HG03064 (cell line): Measurements from ENCODE around the gene REPS1.
"Not testable (repeated sequence)": the region's sequence is repeated elsewhere in the genome, so short reads cannot be mapped to it uniquely, and the experiment has no call there.

Experiments used
- ATAC-seq: cut with Tn5 transposase; IDR thresholded peaks from one replicate; pipeline ENCODE4 v1.9.1; 2021; ENCODE audit warnings: low read depth; ENCODE audit not compliant: unreplicated experiment

Gene REPS1

GRCh38 chr6:139006477-139006876 lies 18.4 kb upstream of the REPS1 start:
- ATAC-seq: no peak

DNA sequence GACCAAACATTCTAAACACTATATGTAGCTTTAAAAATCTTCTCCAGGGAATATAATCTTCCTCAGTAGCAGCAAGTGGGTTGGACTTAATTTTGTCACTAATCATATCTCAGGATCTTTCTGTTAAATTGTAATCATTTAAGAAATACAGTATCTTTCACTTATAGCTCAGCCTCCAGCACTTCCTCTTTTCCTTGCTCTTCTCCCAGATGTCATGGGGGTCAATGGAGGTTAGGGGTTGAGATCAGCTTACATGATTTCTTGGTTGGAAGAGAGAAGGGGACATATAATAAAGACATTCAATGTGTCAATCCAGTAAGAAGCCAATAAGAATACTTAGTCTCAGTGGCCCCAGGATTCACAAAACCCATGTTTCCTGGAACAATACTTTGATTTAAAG lies 15.7 kb upstream of the REPS1 start:
- no peak for ATAC-seq

DNA sequence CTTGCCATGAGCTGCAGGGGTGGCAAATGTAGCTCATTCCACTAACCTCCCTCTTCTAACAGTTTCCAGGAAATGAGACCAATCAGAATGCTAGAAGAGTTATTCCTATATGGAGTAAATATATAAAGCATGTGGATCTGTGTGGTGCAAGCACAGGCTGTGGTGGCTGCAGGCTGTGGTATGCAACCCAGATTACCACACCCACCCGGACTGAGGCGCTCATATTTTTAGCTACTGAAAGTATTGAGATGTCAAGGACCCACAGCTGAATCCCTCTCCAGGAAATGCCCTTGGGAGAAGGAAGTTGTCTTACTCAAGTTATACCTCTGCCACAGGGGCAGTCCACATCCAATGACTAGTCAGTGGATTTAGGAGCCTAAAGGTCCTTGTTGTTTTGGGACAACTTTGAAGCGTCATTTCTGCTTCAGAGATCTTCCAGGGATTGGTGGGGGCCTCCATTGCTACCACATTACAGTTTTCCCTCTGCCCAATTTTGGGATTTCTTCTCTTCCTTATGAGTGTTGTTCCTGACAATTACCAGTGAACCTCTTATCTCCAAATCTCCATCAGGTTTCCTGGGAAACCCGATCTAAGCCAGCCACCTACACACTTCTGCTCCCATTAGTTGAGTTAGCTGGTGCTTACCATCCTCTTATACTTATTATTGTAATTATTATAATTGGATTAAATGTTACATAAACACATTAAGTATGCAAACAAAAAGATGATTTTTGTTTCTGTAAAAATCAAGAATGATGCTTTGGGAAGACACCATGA lies 12.1 kb upstream of the REPS1 start:
- no peak for ATAC-seq

GRCh38 chr6:138997136-138997535 lies 9.1 kb upstream of the REPS1 start:
- ATAC-seq: no peak

- no peak for ATAC-seq
Measured at GRCh38 chr6:138996524-138996923, 8.5 kb upstream of the REPS1 start.

DNA sequence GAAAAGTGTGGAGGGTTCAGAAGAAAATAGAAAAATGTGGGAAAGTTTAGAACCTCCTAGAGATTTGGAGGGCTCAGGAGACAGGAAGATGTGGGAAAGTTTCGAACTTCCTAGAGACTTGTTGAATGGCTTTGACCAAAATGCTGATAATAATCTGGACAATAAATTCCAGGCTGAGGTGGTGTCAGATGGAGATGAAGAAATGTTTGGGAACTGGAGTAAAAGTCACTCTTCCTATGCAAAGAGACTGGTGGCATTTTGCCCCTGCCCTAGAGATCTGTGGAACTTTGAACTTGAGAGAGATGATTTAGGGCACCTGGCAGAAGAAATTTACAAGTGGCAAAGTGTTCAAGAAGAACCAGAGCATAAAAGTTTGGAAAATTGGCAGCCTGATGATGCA lies 5.4 kb upstream of the REPS1 start:
- ATAC-seq: not testable (repeated sequence)

DNA sequence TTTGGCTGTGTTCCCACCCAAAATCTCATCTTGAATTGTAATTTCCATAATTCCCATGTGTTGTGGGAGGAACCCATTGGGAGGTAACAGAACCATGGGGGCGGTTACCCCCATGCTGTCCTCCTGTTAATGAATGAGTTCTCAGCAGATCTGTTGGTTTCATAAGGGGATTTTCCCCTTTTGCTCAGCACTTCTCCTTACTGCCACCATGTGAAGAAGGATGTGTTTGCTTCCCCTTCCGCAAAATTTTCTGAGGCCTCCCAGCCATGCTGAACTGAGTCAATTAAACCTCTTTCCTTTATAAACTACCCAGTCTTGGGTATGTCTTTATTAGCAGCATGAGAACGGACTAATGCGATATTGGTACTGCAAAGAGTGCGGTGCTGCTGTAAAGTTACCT lies 4.9 kb upstream of the REPS1 start:
- not testable (repeated sequence) for ATAC-seq

DNA sequence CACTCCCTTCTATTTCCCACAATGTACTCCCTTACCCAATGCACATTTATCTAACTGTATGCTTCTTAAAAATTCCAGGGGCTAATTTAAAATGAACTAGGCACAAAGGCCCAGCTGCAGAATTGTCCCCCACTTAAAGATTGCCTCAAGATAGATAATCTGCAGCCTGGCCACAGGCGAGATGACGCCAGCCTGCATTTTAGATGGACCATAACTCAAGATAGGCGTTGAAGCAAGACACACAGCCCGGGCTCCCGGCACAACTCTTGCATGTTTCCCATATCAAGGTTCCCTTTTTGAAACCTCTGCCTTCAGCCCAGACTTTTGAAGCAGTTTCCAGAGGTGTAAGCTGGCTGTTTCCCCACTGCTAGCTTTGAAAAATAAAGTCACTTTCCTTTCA lies 3.2 kb upstream of the REPS1 start:
- ATAC-seq: no peak

- ATAC-seq: no peak
Measured at GRCh38 chr6:138989098-138989983, 1.3 kb upstream of the REPS1 start.

- ATAC-seq: peak; percentile 8
Measured at GRCh38 chr6:138988469-138988834, 399 bp upstream of the REPS1 start.

GRCh38 chr6:138987080-138987642 lies 892 bp downstream of the REPS1 start:
- ATAC-seq: peak; percentile 2

- no peak for ATAC-seq
Measured at GRCh38 chr6:138986578-138986977, 1.5 kb downstream of the REPS1 start.

DNA sequence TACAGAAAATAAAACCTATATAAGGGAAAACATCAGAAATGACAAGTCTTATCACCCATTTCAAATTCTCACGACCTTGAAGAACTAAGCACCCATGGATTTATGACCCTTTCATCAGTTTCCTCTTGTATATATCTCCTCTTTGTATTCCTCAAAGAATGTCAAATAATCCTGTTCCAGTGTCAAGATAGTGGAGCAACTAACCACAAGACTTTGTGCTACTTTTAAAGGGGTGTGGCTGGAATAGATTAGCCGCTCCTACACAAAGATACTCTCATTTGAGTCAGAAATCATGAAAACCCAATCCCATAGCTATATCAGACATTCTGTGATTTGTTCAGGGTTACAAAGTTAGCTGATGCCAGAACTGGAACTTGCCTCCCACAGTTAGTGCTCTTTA lies 6.6 kb downstream of the REPS1 start:
- ATAC-seq: no peak

- no peak for ATAC-seq
Measured at GRCh38 chr6:138979813-138980668, 8.0 kb downstream of the REPS1 start.

- ATAC-seq: no peak
Measured at GRCh38 chr6:138979365-138979764, 8.7 kb downstream of the REPS1 start.

DNA sequence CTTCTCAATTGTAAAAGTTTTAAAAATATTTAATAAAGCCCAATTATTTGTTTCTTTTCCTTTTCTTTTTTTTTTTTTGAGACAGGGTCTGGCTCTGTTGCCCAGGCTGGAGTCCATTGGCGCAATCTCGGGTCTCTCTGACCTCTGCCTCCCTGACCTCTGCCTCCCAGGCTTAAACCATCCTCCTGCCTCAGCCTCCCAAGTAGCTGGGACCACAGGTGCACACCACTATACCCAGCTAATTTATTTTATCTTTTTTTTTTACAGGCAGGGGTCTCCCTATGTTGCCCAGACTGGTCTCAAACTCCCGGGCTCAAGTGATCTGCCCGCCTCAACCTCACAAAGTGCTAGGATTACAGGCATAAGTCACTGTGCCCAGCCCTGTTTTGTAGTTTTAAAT lies 9.8 kb downstream of the REPS1 start:
- ATAC-seq: no peak

- ATAC-seq: no peak
Measured at GRCh38 chr6:138977646-138978167, 10.3 kb downstream of the REPS1 start.

DNA sequence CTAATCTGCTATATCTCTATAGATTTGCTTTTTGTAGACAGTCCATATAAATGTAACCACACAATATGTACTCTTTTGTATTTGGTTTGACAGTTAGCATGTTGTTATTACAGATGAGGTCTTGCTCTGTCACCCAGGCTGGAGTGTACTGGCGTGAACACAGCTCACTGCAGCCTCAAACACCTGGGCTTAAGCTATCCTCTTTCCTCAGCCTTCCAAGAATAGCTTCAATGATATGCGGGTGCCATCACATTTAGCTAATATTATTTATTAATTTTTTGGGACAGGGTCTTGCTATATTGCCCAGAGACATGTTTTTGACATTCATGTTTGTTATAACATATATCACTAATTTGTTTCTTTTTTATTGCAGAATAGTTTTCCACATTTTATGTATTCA lies 10.8 kb downstream of the REPS1 start:
- no peak for ATAC-seq

- no peak for ATAC-seq
Measured at GRCh38 chr6:138975815-138976214, 12.2 kb downstream of the REPS1 start.

GRCh38 chr6:138973466-138974153 lies 14.4 kb downstream of the REPS1 start:
- no peak for ATAC-seq
